K562 (cell line): ENCODE results near the gene GABPB1. TPM values are rescaled to one million over a fixed set of nuclear protein-coding genes. Genes with fewer than 3 reads are reported as not detected.

ENCODE experiments used
- CREM ChIP-seq: IDR thresholded peaks from 2 replicates; pipeline ENCODE4 v1.6.1; 2014; ENCODE audit warnings: antibody characterized with exemption, low read depth
- HDAC3 ChIP-seq: fragments of 450-650 bp; IDR thresholded peaks from 2 replicates; pipeline ENCODE4 v1.6.1; 2018; ENCODE audit warnings: borderline replicate concordance, mild to moderate bottlenecking, moderate library complexity; ENCODE audit not compliant: partially characterized antibody
- HDGF ChIP-seq: fragments of 450-650 bp; IDR thresholded peaks from 2 replicates; pipeline ENCODE4 v1.6.1; 2016
- HNRNPLL ChIP-seq: fragments of 200-400 bp; formaldehyde crosslinking; IDR thresholded peaks from 2 replicates; pipeline ENCODE4 v1.6.1; 2017; ENCODE audit warnings: low read length, low read depth, mild to moderate bottlenecking; ENCODE audit not compliant: poor library complexity, severe bottlenecking
- MCM3 ChIP-seq: fragments of 450-650 bp; IDR thresholded peaks from 2 replicates; pipeline ENCODE4 v1.6.1; 2016
- MTA3 ChIP-seq: fragments of 450-650 bp; formaldehyde crosslinking; IDR thresholded peaks from 2 replicates; pipeline ENCODE4 v1.6.1; 2017; ENCODE audit warnings: mild to moderate bottlenecking, borderline replicate concordance
- NR1H2 ChIP-seq: sonication (generic); formaldehyde crosslinking; IDR thresholded peaks from 2 replicates; pipeline ENCODE4 v1.4.0; 2020; ENCODE audit warnings: mild to moderate bottlenecking, missing genetic modification reagents
- POLR2AphosphoS5 ChIP-seq: IDR thresholded peaks from 2 replicates; pipeline ENCODE4 v1.6.1; 2011; ENCODE audit warnings: mild to moderate bottlenecking, low read depth, low read length, moderate library complexity; ENCODE audit not compliant: control insufficient read depth, insufficient read depth
- POLR2G ChIP-seq: fragments of 200-400 bp; formaldehyde crosslinking; IDR thresholded peaks from 2 replicates; pipeline ENCODE4 v1.6.1; 2017; ENCODE audit warnings: low read depth, mild to moderate bottlenecking, antibody characterized with exemption, low read length, moderate library complexity
- POLR2H ChIP-seq: IDR thresholded peaks from 2 replicates; pipeline ENCODE4 v1.6.1; 2016; ENCODE audit warnings: missing genetic modification characterization, low read depth, mild to moderate bottlenecking, control low read depth, missing compliant biosample characterization, moderate library complexity
- RBM17 ChIP-seq: fragments of 200-400 bp; formaldehyde crosslinking; IDR thresholded peaks from 2 replicates; pipeline ENCODE4 v1.6.1; 2017; ENCODE audit warnings: low read depth, mild to moderate bottlenecking, low read length, borderline replicate concordance
- SIN3B ChIP-seq: fragments of 450-650 bp; IDR thresholded peaks from 2 replicates; pipeline ENCODE4 v1.6.1; 2017; ENCODE audit warnings: low read depth, mild to moderate bottlenecking, moderate library complexity
- STAT5A ChIP-seq: IDR thresholded peaks from 2 replicates; pipeline ENCODE4 v1.6.1; 2012; ENCODE audit warnings: low read length, inconsistent platforms, borderline replicate concordance
- TAF1 ChIP-seq: IDR thresholded peaks from 2 replicates; pipeline ENCODE4 v1.6.1; 2011; ENCODE audit warnings: mild to moderate bottlenecking, low read length, moderate library complexity; ENCODE audit not compliant: insufficient read depth, control insufficient read depth, severe bottlenecking; ENCODE audit errors: extremely low read depth
- TFAP4 ChIP-seq: sonication (generic); formaldehyde crosslinking; IDR thresholded peaks from 2 replicates; pipeline ENCODE4 v1.8.0; 2022; ENCODE audit warnings: missing genetic modification reagents, mild to moderate bottlenecking, moderate library complexity, borderline replicate concordance
- XRCC3 ChIP-seq: fragments of 450-650 bp; IDR thresholded peaks from 2 replicates; pipeline ENCODE4 v1.6.1; 2017; ENCODE audit warnings: mild to moderate bottlenecking, moderate library complexity
- ZNF197 ChIP-seq: fragments of 200-800 bp; sonication (Bioruptor generic); IDR thresholded peaks from 2 replicates; pipeline ENCODE4 v1.6.1; 2016; ENCODE audit warnings: low read depth, missing genetic modification characterization, missing compliant biosample characterization
- polyA plus RNA-seq, 8 experiments: library from polyadenylated mRNA; depleted of rRNA in 4 of 8; stranded (reverse) in 5 of 8; unstranded in 3 of 8; fragments of >200 nt; fragmentation: Nextera tagmentation in 2 of 8; fragmentation: Illumina TruSeq in 1 of 8; extraction: Ambion mirVana in 2 of 8; extraction: Trizol in 1 of 8; gene quantifications; 2 replicates each; pipeline versions ENCODE4 v1.2.1 to v1.2.3, GENCODE V29; 2011 to 2014; ENCODE audit warnings: inconsistent platforms in 1 of 8, missing spikeins in 1 of 8
- total RNA-seq, 7 experiments: library from RNA; depleted of rRNA in 6 of 7; stranded (reverse); fragments of >200 nt in 6 of 7; fragmentation: Illumina TruSeq in 2 of 7; extraction: Trizol in 2 of 7; gene quantifications; 2 replicates each; pipeline versions ENCODE4 v1.2.1 to v1.2.3, GENCODE V29; 2011 to 2021; ENCODE audit warnings: low replicate concordance in 1 of 7
- TF ChIP-seq, protein P1 (sequence below): fragments of 450-650 bp; IDR thresholded peaks from 2 replicates; pipeline ENCODE4 v1.6.1; 2014; ENCODE audit warnings: low read depth, mild to moderate bottlenecking, moderate library complexity, borderline replicate concordance
- TF ChIP-seq, protein P2 (sequence below): fragments of 450-650 bp; IDR thresholded peaks from 2 replicates; pipeline ENCODE4 v1.6.1; 2016; ENCODE audit warnings: antibody characterized with exemption
- TF ChIP-seq, protein P3 (sequence below): sonication (generic); formaldehyde crosslinking; IDR thresholded peaks from 2 replicates; pipeline ENCODE4 v1.8.0; 2023; ENCODE audit warnings: mild to moderate bottlenecking, missing genetic modification reagents

The GABPB1 gene
- total and polyA plus RNA-seq, 9 of the 15 experiments (the other 6 are each of a cell fraction or from before 2014, with no cell fraction given): 11.8 to 42.3 (median 33.2) TPM

- TF ChIP-seq, protein P1, sequence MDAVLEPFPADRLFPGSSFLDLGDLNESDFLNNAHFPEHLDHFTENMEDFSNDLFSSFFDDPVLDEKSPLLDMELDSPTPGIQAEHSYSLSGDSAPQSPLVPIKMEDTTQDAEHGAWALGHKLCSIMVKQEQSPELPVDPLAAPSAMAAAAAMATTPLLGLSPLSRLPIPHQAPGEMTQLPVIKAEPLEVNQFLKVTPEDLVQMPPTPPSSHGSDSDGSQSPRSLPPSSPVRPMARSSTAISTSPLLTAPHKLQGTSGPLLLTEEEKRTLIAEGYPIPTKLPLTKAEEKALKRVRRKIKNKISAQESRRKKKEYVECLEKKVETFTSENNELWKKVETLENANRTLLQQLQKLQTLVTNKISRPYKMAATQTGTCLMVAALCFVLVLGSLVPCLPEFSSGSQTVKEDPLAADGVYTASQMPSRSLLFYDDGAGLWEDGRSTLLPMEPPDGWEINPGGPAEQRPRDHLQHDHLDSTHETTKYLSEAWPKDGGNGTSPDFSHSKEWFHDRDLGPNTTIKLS: peak; percentile 77; the same call in 1 of the 2 replicates
- TF ChIP-seq POLR2AphosphoS5 (peak; percentile 77), CREM (peak; percentile 76), SIN3B (peak; percentile 57), HNRNPLL (peak; percentile 51), MTA3 (peak; percentile 74), XRCC3 (no peak), HDAC3 (peak; percentile 69), NR1H2 (CRISPR knock-in tag) (0 out of 2 replicates have a peak, but pooled peaks have one; percentile 42), TFAP4 (CRISPR knock-in tag) (peak; percentile 87), RBM17 (no peak), POLR2H (tag) (peak; percentile 90), TAF1 (peak; percentile 76), HDGF (no peak), MCM3 (no peak), POLR2G (peak; percentile 92), ZNF197 (CRISPR knock-in tag) (no peak), STAT5A (no peak; the same call in 1 of the 2 replicates)
- TF ChIP-seq, protein P2, sequence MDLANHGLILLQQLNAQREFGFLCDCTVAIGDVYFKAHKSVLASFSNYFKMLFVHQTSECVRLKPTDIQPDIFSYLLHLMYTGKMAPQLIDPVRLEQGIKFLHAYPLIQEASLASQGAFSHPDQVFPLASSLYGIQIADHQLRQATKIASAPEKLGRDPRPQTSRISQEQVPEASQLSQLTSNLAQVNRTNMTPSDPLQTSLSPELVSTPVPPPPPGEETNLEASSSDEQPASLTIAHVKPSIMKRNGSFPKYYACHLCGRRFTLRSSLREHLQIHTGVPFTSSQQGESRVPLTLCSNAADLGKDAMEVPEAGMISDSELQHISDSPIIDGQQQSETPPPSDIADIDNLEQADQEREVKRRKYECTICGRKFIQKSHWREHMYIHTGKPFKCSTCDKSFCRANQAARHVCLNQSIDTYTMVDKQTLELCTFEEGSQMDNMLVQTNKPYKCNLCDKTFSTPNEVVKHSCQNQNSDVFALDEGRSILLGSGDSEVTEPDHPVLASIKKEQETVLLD: peak; percentile 61; the same call in 1 of the 2 replicates
- TF ChIP-seq, protein P3, sequence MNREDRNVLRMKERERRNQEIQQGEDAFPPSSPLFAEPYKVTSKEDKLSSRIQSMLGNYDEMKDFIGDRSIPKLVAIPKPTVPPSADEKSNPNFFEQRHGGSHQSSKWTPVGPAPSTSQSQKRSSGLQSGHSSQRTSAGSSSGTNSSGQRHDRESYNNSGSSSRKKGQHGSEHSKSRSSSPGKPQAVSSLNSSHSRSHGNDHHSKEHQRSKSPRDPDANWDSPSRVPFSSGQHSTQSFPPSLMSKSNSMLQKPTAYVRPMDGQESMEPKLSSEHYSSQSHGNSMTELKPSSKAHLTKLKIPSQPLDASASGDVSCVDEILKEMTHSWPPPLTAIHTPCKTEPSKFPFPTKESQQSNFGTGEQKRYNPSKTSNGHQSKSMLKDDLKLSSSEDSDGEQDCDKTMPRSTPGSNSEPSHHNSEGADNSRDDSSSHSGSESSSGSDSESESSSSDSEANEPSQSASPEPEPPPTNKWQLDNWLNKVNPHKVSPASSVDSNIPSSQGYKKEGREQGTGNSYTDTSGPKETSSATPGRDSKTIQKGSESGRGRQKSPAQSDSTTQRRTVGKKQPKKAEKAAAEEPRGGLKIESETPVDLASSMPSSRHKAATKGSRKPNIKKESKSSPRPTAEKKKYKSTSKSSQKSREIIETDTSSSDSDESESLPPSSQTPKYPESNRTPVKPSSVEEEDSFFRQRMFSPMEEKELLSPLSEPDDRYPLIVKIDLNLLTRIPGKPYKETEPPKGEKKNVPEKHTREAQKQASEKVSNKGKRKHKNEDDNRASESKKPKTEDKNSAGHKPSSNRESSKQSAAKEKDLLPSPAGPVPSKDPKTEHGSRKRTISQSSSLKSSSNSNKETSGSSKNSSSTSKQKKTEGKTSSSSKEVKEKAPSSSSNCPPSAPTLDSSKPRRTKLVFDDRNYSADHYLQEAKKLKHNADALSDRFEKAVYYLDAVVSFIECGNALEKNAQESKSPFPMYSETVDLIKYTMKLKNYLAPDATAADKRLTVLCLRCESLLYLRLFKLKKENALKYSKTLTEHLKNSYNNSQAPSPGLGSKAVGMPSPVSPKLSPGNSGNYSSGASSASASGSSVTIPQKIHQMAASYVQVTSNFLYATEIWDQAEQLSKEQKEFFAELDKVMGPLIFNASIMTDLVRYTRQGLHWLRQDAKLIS (CRISPR knock-in tag): peak; percentile 54; the same call in 1 of the 2 replicates
Measured at GRCh38 chr15:50354838-50355618, at the start of gene GABPB1 (continued).
